WTC11 (cell line): ENCODE results near the gene KDSR. TPM values are rescaled to one million over a fixed set of nuclear protein-coding genes. Genes with fewer than 3 reads are reported as not detected.

Experiments used
- ATAC-seq: fragments of 200-7000 bp; cut with Tn5 transposase; 2 replicates; pipeline ENCODE4 v1.10.0; 2021; ENCODE audit warnings: mild to moderate bottlenecking, moderate library complexity
- CTCF ChIA-PET: fragments of 300-600 bp; sonication (Branson Sonifier 250); formaldehyde crosslinking; loops from one replicate; lab custom pipeline; 2021; ENCODE audit warnings: antibody characterized with exemption; lab: Charles Lee
- POLR2A ChIA-PET: fragments of 350-600 bp; sonication (Branson Sonifier 250); formaldehyde crosslinking; loops from one replicate; lab custom pipeline; 2021; ENCODE audit warnings: antibody characterized with exemption; lab: Charles Lee
- DNase-seq: peaks from one replicate; pipeline ENCODE4 v3.0.0; 2021; ENCODE audit warnings: low spot score
- H3K27ac Mint-ChIP-seq: 2 replicates; pipeline ENCODE4 v1.8.0; 2021; ENCODE audit warnings: mixed read lengths
- H3K27me3 Mint-ChIP-seq: 2 replicates; pipeline ENCODE4 v1.8.0; 2021; ENCODE audit warnings: low read depth, mild to moderate bottlenecking, moderate library complexity, mixed read lengths
- H3K36me3 Mint-ChIP-seq: 2 replicates; pipeline ENCODE4 v1.8.0; 2021; ENCODE audit warnings: mixed read lengths
- H3K4me1 Mint-ChIP-seq: 2 replicates; pipeline ENCODE4 v1.8.0; 2022; ENCODE audit warnings: mixed read lengths
- H3K4me3 Mint-ChIP-seq: 2 replicates; pipeline ENCODE4 v1.8.0; 2021; ENCODE audit warnings: mild to moderate bottlenecking, moderate library complexity, mixed read lengths
- H3K9me3 Mint-ChIP-seq: 2 replicates; pipeline ENCODE4 v1.8.0; 2021; ENCODE audit warnings: mixed read lengths
- ESRRA ChIP-seq: sonication (generic); formaldehyde crosslinking; IDR thresholded peaks from 2 replicates; pipeline ENCODE4 v1.8.1; 2022; ENCODE audit warnings: mild to moderate bottlenecking, missing genetic modification reagents, borderline replicate concordance
- FOXK1 ChIP-seq: sonication (generic); formaldehyde crosslinking; IDR thresholded peaks from 2 replicates; pipeline ENCODE4 v1.8.0; 2022; ENCODE audit warnings: mild to moderate bottlenecking, moderate library complexity, missing genetic modification reagents
- FOXP1 ChIP-seq: sonication (generic); formaldehyde crosslinking; IDR thresholded peaks from 2 replicates; pipeline ENCODE4 v1.8.0; 2022; ENCODE audit warnings: missing genetic modification reagents, mild to moderate bottlenecking, moderate library complexity, borderline replicate concordance
- MXD4 ChIP-seq: fragments of 250-450 bp; sonication (Bioruptor Pico); IDR thresholded peaks from 2 replicates; pipeline ENCODE4 v1.8.0; 2021; ENCODE audit warnings: mild to moderate bottlenecking, moderate library complexity, borderline replicate concordance
- MYBL2 ChIP-seq: sonication (generic); formaldehyde crosslinking; IDR thresholded peaks from 2 replicates; pipeline ENCODE4 v1.8.1; 2023; ENCODE audit warnings: mild to moderate bottlenecking, moderate library complexity, missing genetic modification reagents
- NFE2L1 ChIP-seq: sonication (generic); formaldehyde crosslinking; IDR thresholded peaks from 2 replicates; pipeline ENCODE4 v1.8.1; 2023; ENCODE audit warnings: missing genetic modification reagents
- SMAD3 ChIP-seq: sonication (generic); formaldehyde crosslinking; IDR thresholded peaks from 2 replicates; pipeline ENCODE4 v1.8.0; 2022; ENCODE audit warnings: missing genetic modification reagents, mild to moderate bottlenecking, borderline replicate concordance
- SP1 ChIP-seq: sonication (generic); formaldehyde crosslinking; conservative IDR thresholded peaks from 2 replicates; pipeline ENCODE4 v1.8.1; 2022; ENCODE audit warnings: missing genetic modification reagents
- TEAD1 ChIP-seq: sonication (generic); formaldehyde crosslinking; IDR thresholded peaks from 2 replicates; pipeline ENCODE4 v1.8.0; 2022; ENCODE audit warnings: mild to moderate bottlenecking, missing genetic modification reagents
- ZNF423 ChIP-seq: fragments of 250-450 bp; sonication (Bioruptor Pico); IDR thresholded peaks from 2 replicates; pipeline ENCODE4 v2.1.2; 2022; ENCODE audit warnings: mild to moderate bottlenecking, moderate library complexity
- total RNA-seq: library from RNA; stranded (reverse); gene quantifications from 3 replicates; pipeline ENCODE4 v1.2.3, GENCODE V29; 2021
- TF ChIP-seq, protein P1 (sequence below): sonication (generic); formaldehyde crosslinking; IDR thresholded peaks from 2 replicates; pipeline ENCODE4 v1.8.0; 2022; ENCODE audit warnings: missing genetic modification reagents
- TF ChIP-seq, protein P2 (sequence below): sonication (generic); formaldehyde crosslinking; IDR thresholded peaks from 2 replicates; pipeline ENCODE4 v1.8.0; 2022; ENCODE audit warnings: mild to moderate bottlenecking, missing genetic modification reagents
- TF ChIP-seq, protein P3 (sequence below): sonication (generic); formaldehyde crosslinking; IDR thresholded peaks from 2 replicates; pipeline ENCODE4 v1.8.1; 2022; ENCODE audit warnings: mild to moderate bottlenecking, moderate library complexity, missing genetic modification reagents
- TF ChIP-seq, protein P4 (sequence below): sonication (generic); formaldehyde crosslinking; IDR thresholded peaks from 2 replicates; pipeline ENCODE4 v1.8.1; 2023; ENCODE audit warnings: mild to moderate bottlenecking, missing genetic modification reagents, moderate library complexity
- TF ChIP-seq, protein P5 (sequence below): sonication (generic); formaldehyde crosslinking; IDR thresholded peaks from 2 replicates; pipeline ENCODE4 v1.8.1; 2023; ENCODE audit warnings: mild to moderate bottlenecking, missing genetic modification reagents
- TF ChIP-seq, protein P6 (sequence below): sonication (generic); formaldehyde crosslinking; IDR thresholded peaks from 2 replicates; pipeline ENCODE4 v1.8.1; 2022; ENCODE audit warnings: missing genetic modification reagents, borderline replicate concordance
- TF ChIP-seq, protein P7 (sequence below): sonication (generic); formaldehyde crosslinking; IDR thresholded peaks from 2 replicates; pipeline ENCODE4 v1.8.0; 2022; ENCODE audit warnings: mild to moderate bottlenecking, missing genetic modification reagents

KDSR gene
- total RNA-seq, 1 experiment from 2014 or later = 51.8 TPM

DNA sequence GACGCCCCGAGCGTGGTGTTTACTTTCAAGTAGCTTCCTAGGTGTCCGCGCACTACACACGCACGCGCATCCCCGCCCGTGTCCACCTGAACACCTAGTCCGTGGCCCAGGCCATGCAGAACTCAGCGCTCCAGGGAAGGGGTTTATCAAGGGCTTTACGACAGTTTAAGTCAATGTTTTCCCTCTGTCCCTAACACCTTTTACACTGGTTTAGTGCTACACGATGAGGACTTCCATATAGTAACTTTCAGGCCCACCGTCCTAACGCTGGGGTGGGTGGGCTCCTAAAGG, 46.1 kb downstream of the KDSR start:
- Mint-ChIP-seq H3K4me1 (peaks cover 24% of the 10 kb centered on the region), H3K27ac (no peak overlapping the region), H3K36me3 (no peaks in the 10 kb centered on the region), H3K4me3 (peak overlapping the region; percentile 70), H3K9me3 (no peaks in the 10 kb centered on the region), H3K27me3 (peaks cover 37% of the 10 kb centered on the region)
- CTCF ChIA-PET = interaction anchor here (0.6 to 0.9 kb wide), 2 partner anchors 297 to 339 kb away, joined by 3 to 4 read pairs; no protein-coding TSS in a partner anchor
- POLR2A ChIA-PET = no interaction called here
- no peak for ATAC-seq
- 0 out of 2 replicates have a peak, but pooled peaks have one; percentile 45 for TF ChIP-seq MYBL2 (CRISPR knock-in tag)
- TF ChIP-seq FOXK1 (CRISPR knock-in tag) = peak; percentile 44; the same call in 1 of the 2 replicates
- TF ChIP-seq, protein P1, sequence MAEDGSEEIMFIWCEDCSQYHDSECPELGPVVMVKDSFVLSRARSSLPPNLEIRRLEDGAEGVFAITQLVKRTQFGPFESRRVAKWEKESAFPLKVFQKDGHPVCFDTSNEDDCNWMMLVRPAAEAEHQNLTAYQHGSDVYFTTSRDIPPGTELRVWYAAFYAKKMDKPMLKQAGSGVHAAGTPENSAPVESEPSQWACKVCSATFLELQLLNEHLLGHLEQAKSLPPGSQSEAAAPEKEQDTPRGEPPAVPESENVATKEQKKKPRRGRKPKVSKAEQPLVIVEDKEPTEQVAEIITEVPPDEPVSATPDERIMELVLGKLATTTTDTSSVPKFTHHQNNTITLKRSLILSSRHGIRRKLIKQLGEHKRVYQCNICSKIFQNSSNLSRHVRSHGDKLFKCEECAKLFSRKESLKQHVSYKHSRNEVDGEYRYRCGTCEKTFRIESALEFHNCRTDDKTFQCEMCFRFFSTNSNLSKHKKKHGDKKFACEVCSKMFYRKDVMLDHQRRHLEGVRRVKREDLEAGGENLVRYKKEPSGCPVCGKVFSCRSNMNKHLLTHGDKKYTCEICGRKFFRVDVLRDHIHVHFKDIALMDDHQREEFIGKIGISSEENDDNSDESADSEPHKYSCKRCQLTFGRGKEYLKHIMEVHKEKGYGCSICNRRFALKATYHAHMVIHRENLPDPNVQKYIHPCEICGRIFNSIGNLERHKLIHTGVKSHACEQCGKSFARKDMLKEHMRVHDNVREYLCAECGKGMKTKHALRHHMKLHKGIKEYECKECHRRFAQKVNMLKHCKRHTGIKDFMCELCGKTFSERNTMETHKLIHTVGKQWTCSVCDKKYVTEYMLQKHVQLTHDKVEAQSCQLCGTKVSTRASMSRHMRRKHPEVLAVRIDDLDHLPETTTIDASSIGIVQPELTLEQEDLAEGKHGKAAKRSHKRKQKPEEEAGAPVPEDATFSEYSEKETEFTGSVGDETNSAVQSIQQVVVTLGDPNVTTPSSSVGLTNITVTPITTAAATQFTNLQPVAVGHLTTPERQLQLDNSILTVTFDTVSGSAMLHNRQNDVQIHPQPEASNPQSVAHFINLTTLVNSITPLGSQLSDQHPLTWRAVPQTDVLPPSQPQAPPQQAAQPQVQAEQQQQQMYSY (CRISPR knock-in tag) = no peak
- TF ChIP-seq TEAD1 (CRISPR knock-in tag) = 0 out of 2 replicates have a peak, but pooled peaks have one; percentile 40
- TF ChIP-seq, protein P2, sequence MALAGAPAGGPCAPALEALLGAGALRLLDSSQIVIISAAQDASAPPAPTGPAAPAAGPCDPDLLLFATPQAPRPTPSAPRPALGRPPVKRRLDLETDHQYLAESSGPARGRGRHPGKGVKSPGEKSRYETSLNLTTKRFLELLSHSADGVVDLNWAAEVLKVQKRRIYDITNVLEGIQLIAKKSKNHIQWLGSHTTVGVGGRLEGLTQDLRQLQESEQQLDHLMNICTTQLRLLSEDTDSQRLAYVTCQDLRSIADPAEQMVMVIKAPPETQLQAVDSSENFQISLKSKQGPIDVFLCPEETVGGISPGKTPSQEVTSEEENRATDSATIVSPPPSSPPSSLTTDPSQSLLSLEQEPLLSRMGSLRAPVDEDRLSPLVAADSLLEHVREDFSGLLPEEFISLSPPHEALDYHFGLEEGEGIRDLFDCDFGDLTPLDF (CRISPR knock-in tag) = no peak
- TF ChIP-seq, protein P3, sequence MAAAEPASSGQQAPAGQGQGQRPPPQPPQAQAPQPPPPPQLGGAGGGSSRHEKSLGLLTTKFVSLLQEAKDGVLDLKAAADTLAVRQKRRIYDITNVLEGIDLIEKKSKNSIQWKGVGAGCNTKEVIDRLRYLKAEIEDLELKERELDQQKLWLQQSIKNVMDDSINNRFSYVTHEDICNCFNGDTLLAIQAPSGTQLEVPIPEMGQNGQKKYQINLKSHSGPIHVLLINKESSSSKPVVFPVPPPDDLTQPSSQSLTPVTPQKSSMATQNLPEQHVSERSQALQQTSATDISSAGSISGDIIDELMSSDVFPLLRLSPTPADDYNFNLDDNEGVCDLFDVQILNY (CRISPR knock-in tag) = no peak
- no peak for TF ChIP-seq NFE2L1
- TF ChIP-seq MXD4 (CRISPR knock-in tag) = no peak
- no peak for TF ChIP-seq ESRRA (CRISPR knock-in tag)
- TF ChIP-seq, protein P4, sequence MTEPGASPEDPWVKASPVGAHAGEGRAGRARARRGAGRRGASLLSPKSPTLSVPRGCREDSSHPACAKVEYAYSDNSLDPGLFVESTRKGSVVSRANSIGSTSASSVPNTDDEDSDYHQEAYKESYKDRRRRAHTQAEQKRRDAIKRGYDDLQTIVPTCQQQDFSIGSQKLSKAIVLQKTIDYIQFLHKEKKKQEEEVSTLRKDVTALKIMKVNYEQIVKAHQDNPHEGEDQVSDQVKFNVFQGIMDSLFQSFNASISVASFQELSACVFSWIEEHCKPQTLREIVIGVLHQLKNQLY (CRISPR knock-in tag) = no peak
- TF ChIP-seq, protein P5, sequence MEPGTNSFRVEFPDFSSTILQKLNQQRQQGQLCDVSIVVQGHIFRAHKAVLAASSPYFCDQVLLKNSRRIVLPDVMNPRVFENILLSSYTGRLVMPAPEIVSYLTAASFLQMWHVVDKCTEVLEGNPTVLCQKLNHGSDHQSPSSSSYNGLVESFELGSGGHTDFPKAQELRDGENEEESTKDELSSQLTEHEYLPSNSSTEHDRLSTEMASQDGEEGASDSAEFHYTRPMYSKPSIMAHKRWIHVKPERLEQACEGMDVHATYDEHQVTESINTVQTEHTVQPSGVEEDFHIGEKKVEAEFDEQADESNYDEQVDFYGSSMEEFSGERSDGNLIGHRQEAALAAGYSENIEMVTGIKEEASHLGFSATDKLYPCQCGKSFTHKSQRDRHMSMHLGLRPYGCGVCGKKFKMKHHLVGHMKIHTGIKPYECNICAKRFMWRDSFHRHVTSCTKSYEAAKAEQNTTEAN = 0 out of 2 replicates have a peak, but pooled peaks have one; percentile 48
- no peak for TF ChIP-seq SMAD3 (CRISPR knock-in tag)
- no peak for DNase-seq

DNA sequence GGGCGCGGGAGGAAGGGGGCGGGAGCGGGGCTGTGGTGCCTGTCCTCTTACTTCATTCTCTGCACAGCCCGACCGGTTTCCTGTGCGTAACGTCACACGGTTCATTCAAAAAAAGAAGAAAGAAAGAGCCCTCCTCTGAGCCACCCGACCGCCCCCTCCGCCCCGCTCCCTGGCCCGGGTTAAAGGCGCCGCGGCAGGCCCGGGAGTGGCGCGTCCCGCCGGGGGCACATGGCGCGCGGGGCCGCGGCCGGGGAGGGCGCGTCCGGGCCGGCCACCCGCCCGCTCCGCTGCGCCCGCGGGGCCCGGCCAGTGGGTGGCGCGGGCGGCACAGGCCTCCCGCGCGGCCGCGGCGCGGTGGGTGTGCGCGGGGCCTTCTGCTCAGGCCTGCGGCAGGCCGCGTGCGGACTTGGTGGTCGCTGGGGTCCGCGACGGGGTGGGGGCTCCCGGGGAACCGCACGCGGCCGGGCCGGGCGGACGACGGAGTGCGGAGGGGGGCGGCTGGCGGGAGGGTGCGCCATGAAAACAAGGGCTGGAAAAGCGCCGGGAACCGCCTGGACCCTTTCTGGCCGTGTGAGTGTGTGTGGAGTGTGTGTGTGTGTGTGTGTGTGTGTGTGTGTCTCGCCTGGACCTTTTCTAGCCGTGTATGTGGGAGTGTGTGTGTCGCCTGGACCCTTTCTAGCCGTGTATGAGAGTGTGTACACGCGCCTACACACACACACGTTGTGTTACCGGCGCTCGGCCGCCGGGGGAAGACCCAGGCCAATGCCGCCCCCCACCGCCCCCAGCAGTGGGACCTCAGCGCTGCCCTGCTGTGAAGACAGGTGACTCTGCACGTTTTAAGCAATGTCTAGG, 46.7 kb downstream of the KDSR start:
- ChIA-PET POLR2A (no interaction called here), CTCF (interaction anchor here (0.6 to 1.4 kb wide), 5 partner anchors 19 to 339 kb away, joined by 3 to 6 read pairs (median 4); no protein-coding TSS in a partner anchor)
- DNase-seq = peak; percentile 60
- peaks cover 38% of the 10 kb centered on the region for H3K27me3 Mint-ChIP-seq
- H3K4me3 Mint-ChIP-seq = peak overlapping the region; percentile 70
- TF ChIP-seq ZNF423 (CRISPR knock-in tag) = peak; percentile 38; the same call in 1 of the 2 replicates
- TF ChIP-seq, protein P1 (CRISPR knock-in tag) = 0 out of 2 replicates have a peak, but pooled peaks have one; percentile 23
- TF ChIP-seq, protein P6, sequence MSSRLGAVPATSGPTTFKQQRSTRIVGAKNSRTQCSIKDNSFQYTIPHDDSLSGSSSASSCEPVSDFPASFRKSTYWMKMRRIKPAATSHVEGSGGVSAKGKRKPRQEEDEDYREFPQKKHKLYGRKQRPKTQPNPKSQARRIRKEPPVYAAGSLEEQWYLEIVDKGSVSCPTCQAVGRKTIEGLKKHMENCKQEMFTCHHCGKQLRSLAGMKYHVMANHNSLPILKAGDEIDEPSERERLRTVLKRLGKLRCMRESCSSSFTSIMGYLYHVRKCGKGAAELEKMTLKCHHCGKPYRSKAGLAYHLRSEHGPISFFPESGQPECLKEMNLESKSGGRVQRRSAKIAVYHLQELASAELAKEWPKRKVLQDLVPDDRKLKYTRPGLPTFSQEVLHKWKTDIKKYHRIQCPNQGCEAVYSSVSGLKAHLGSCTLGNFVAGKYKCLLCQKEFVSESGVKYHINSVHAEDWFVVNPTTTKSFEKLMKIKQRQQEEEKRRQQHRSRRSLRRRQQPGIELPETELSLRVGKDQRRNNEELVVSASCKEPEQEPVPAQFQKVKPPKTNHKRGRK (CRISPR knock-in tag) = no peak
- 0 out of 2 replicates have a peak, but pooled peaks have one; percentile 16 for TF ChIP-seq SP1 (CRISPR knock-in tag)
- TF ChIP-seq, protein P7, sequence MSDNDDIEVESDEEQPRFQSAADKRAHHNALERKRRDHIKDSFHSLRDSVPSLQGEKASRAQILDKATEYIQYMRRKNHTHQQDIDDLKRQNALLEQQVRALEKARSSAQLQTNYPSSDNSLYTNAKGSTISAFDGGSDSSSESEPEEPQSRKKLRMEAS (CRISPR knock-in tag) = peak; percentile 73
- TF ChIP-seq FOXP1 (CRISPR knock-in tag) = 0 out of 2 replicates have a peak, but pooled peaks have one; percentile 69
- H3K27ac Mint-ChIP-seq = no peak overlapping the region
- H3K4me1 Mint-ChIP-seq = peaks cover 24% of the 10 kb centered on the region
- H3K36me3 Mint-ChIP-seq = no peaks in the 10 kb centered on the region
- no peaks in the 10 kb centered on the region for H3K9me3 Mint-ChIP-seq
- peak; percentile 47 for ATAC-seq
